ENCODE results near the gene METTL15. TPM values are rescaled to one million over a fixed set of nuclear protein-coding genes. Genes with fewer than 3 reads are reported as not detected.

METTL15 gene
- total RNA-seq, 4 donors from 2014 or later, result 8.5 to 41.1 (median 17.0) TPM

DNA sequence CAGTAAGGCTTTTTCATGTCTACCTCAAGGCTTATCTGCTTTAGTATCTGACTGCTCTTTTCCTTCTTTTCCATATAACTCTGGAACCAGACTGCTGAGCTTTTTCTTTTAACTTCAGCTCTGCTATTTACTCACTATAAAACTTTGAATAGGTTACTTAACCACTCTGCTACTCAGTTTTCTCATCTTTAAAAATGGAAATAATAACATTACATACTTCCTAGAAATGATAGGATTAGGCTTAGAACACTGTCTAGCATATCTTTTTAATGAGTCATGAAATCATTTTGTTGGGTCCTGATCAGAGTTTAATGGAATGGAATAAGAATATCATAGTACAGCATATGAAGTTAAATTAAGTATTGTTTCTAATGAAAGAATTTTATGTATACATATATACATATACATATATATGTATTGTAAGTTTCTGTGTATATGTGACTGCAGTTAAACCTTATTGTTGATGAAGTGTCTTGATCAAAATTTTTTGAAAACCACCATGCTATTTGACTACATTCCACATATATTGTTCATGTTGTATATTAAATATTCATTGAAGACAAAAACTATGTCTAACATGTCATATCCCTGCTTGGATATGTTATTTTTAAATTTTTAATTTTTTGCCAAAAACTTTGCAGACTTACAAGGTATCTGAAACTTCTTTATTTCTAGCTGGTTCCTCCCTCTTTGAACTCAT lies 120.2 kb downstream of the METTL15 start:
- H3K27ac ChIP-seq, result no peak overlapping the region
- no peaks in the 10 kb centered on the region for H3K4me1 ChIP-seq
- TF ChIP-seq CTCF (IDR thresholded peaks at IDR 0.05), result no peak
- no peak for TF ChIP-seq POLR2A (IDR thresholded peaks at IDR 0.05)
- no peaks in the 10 kb centered on the region for H3K27me3 ChIP-seq
- no peak for DNase-seq
- H3K9me3 ChIP-seq, result no peaks in the 10 kb centered on the region
- no peaks in the 10 kb centered on the region for H3K36me3 ChIP-seq
- H3K4me3 ChIP-seq, result no peak overlapping the region
- intact Hi-C loops (cut with DNase I; ENCODE audit: low total_unique reads), result no loop called here

- TF ChIP-seq CTCF (IDR thresholded peaks at IDR 0.05), result no peak
- no peak for TF ChIP-seq POLR2A (IDR thresholded peaks at IDR 0.05)
- no peaks in the 10 kb centered on the region for H3K9me3 ChIP-seq
- H3K36me3 ChIP-seq, result no peaks in the 10 kb centered on the region
- DNase-seq, result no peak
- H3K27ac ChIP-seq, result no peak overlapping the region
- intact Hi-C loops (cut with DNase I; ENCODE audit: low total_unique reads), result no loop called here
- H3K27me3 ChIP-seq, result no peaks in the 10 kb centered on the region
- no peak overlapping the region for H3K4me3 ChIP-seq
- H3K4me1 ChIP-seq, result no peaks in the 10 kb centered on the region
Observed at GRCh38 chr11:28231475-28231874, 123.3 kb downstream of the METTL15 start.

DNA sequence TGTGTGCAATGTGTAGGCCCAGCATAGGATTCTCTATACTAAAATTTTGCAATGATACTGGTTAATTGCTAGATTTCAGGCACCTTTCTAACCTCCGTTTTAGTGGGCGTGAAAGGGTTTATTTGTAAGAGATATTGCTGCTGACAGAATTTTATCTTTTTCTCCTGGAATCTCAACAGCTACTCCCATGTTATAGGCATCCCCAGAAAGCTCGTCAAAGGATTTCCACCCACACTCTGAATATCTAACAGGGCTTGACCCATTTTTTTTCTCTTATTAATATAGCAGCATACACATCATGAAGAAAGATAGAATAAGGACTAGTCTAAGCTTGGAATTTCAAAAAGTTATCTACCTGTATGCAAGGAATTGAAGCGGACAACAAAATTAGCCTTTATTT lies 124.5 kb downstream of the METTL15 start:
- intact Hi-C loops (cut with DNase I; ENCODE audit: low total_unique reads), result no loop called here
- no peaks in the 10 kb centered on the region for H3K27me3 ChIP-seq
- H3K27ac ChIP-seq, result no peak overlapping the region
- no peaks in the 10 kb centered on the region for H3K4me1 ChIP-seq
- no peak overlapping the region for H3K4me3 ChIP-seq
- no peaks in the 10 kb centered on the region for H3K36me3 ChIP-seq
- no peak for DNase-seq
- no peaks in the 10 kb centered on the region for H3K9me3 ChIP-seq
- TF ChIP-seq CTCF (IDR thresholded peaks at IDR 0.05) (no peak), POLR2A (IDR thresholded peaks at IDR 0.05) (no peak)

DNA sequence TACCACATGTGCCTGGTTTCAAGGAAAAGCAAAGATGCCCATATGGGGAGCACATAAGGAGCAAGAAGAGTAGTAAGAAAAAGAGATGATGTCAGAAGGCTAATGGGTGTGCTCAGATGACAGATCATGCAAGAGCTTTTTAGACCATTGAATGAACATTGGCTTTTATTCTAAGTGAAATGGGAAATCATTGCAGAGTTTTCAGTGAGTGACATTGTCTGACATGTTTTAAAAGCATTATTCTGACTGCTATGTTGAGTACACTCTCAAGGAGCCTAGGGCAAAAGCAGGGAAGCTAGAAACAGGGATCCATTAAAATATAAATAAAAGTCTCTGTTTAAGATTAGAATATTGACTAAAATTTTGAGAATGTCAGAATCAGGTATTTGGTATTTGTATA lies 133.6 kb downstream of the METTL15 start:
- H3K27me3 ChIP-seq, result no peaks in the 10 kb centered on the region
- no peaks in the 10 kb centered on the region for H3K9me3 ChIP-seq
- DNase-seq, result no peak
- H3K36me3 ChIP-seq, result no peaks in the 10 kb centered on the region
- no peaks in the 10 kb centered on the region for H3K4me1 ChIP-seq
- intact Hi-C loops (cut with DNase I; ENCODE audit: low total_unique reads), result no loop called here
- no peak overlapping the region for H3K27ac ChIP-seq
- TF ChIP-seq CTCF (IDR thresholded peaks at IDR 0.05) (no peak), POLR2A (IDR thresholded peaks at IDR 0.05) (no peak)
- no peak overlapping the region for H3K4me3 ChIP-seq

DNA sequence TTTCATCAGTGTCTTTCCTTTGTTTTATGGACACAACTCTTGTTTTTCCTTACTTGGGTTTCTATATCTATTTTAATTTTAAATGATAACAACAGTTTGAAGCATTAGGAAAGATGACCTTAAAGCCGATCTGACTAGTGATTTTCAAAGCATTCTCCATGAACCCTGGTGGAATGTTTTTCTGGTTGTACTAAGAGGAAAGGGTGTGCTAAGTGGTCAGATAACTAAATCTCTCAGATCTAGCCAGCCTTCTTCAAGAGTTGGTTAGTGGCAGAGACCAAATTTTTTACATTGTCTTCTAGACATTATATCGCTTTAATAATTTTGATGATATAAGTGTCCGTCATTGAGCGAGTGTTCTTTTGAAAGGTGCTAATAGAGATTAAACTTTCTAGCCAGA lies 134.4 kb downstream of the METTL15 start:
- Histone ChIP-seq H3K27ac (no peak overlapping the region), H3K36me3 (no peaks in the 10 kb centered on the region), H3K4me3 (no peak overlapping the region), H3K9me3 (no peaks in the 10 kb centered on the region), H3K4me1 (no peaks in the 10 kb centered on the region), H3K27me3 (no peaks in the 10 kb centered on the region)
- intact Hi-C loops (cut with DNase I; ENCODE audit: low total_unique reads), result no loop called here
- TF ChIP-seq POLR2A (IDR thresholded peaks at IDR 0.05) (no peak), CTCF (IDR thresholded peaks at IDR 0.05) (no peak)
- DNase-seq, result no peak

Measured in uterus (tissue), 4 donors.